Caco-2 (cell line): Measurements from ENCODE around the gene PER2. TPM values are rescaled to one million over a fixed set of nuclear protein-coding genes. Genes with fewer than 3 reads are reported as not detected.
A peak's percentile ranks its signal among the peaks of the same experiment; 100 is the strongest.
"Not testable (repeated sequence)": the region's sequence is repeated elsewhere in the genome, so short reads cannot be mapped to it uniquely, and the experiment has no call there.

Experiments used
- BruUV-seq: library from RNA; stranded (reverse); fragments of 400-500 nt; replicated peaks from 2 replicates; lab custom pipeline; 2021; lab: Mats Ljungman, UMichigan
- CTCF ChIA-PET: fragments of 300-600 bp; sonication (Branson Sonifier 250); formaldehyde crosslinking; loops from one replicate; lab custom pipeline; 2022; ENCODE audit warnings: antibody characterized with exemption; lab: Charles Lee
- POLR2A ChIA-PET: fragments of 300-600 bp; sonication (Branson Sonifier 250); formaldehyde crosslinking; loops from one replicate; lab custom pipeline; 2022; ENCODE audit warnings: antibody characterized with exemption; lab: Charles Lee
- DNase-seq, 2 experiments: peaks; one replicate each; pipeline versions ENCODE4 v3.0.0 to v3.0.0-alpha.2; 2020 to 2022
- H3K27me3 ChIP-seq: replicated peaks from 2 replicates; pipeline ENCODE4 v1.6.0; 2011; ENCODE audit warnings: low read length; ENCODE audit not compliant: control insufficient read depth, insufficient read depth
- H3K36me3 ChIP-seq: 2 replicates; pipeline ENCODE4 v1.5.1; 2011; ENCODE audit warnings: low read length; ENCODE audit not compliant: control insufficient read depth, insufficient read depth
- H3K4me1 ChIP-seq: fragments of 250-450 bp; sonication (Bioruptor Pico); 2 replicates; pipeline ENCODE4 v1.5.1; 2020; ENCODE audit warnings: mild to moderate bottlenecking
- H3K4me3 ChIP-seq: 2 replicates; pipeline ENCODE4 v1.5.1; 2011; ENCODE audit warnings: low read depth, mild to moderate bottlenecking, control low read depth, low read length
- H3K9me3 ChIP-seq: fragments of 250-450 bp; sonication (Bioruptor Pico); 2 replicates; pipeline ENCODE4 v1.5.1; 2020; ENCODE audit warnings: mild to moderate bottlenecking, moderate library complexity
- H3K27ac Mint-ChIP-seq: one replicate; pipeline ENCODE4 v1.8.0; 2022; ENCODE audit warnings: mixed read lengths; ENCODE audit not compliant: unreplicated experiment
- H3K27me3 Mint-ChIP-seq: one replicate; pipeline ENCODE4 v1.8.0; 2022; ENCODE audit warnings: mixed read lengths; ENCODE audit not compliant: insufficient read depth, unreplicated experiment
- H3K36me3 Mint-ChIP-seq: one replicate; pipeline ENCODE4 v1.8.0; 2022; ENCODE audit warnings: mild to moderate bottlenecking, mixed read lengths; ENCODE audit not compliant: insufficient read depth, unreplicated experiment
- H3K4me1 Mint-ChIP-seq: one replicate; pipeline ENCODE4 v1.8.0; 2022; ENCODE audit warnings: low read depth, mixed read lengths; ENCODE audit not compliant: unreplicated experiment
- H3K4me3 Mint-ChIP-seq: one replicate; pipeline ENCODE4 v1.8.0; 2022; ENCODE audit warnings: mild to moderate bottlenecking, moderate library complexity, mixed read lengths; ENCODE audit not compliant: unreplicated experiment
- H3K9me3 Mint-ChIP-seq: one replicate; pipeline ENCODE4 v1.8.0; 2022; ENCODE audit warnings: mixed read lengths; ENCODE audit not compliant: unreplicated experiment
- intact Hi-C: fragments of 100-400 bp; cut with micrococcal nuclease; formaldehyde crosslinking; loops from one replicate; pipeline ENCODE4 v1.10.0; 2022; ENCODE audit not compliant: unreplicated experiment
- total RNA-seq: library from RNA; stranded (reverse); gene quantifications from 2 replicates; pipeline ENCODE4 v1.2.3, GENCODE V29; 2022
- TF ChIP-seq, protein P1 (sequence below), 2 experiments: fragments of 200-600 bp in 1 of 2; IDR thresholded peaks; 1 replicate in 1 of 2; 2 replicates in 1 of 2; pipeline versions ENCODE4 v1.5.1 to v1.8.0; 2011 to 2022; ENCODE audit warnings: antibody characterized with exemption in 1 of 2, control low read depth in 1 of 2, inconsistent platforms in 1 of 2, low read depth in 1 of 2, low read length in 1 of 2, mild to moderate bottlenecking in 1 of 2, moderate library complexity in 1 of 2; ENCODE audit not compliant: insufficient read depth in 1 of 2, severe bottlenecking in 1 of 2, unreplicated experiment in 1 of 2

PER2 gene
- total RNA-seq, 1 experiment from 2014 or later = 12.2 TPM

DNA sequence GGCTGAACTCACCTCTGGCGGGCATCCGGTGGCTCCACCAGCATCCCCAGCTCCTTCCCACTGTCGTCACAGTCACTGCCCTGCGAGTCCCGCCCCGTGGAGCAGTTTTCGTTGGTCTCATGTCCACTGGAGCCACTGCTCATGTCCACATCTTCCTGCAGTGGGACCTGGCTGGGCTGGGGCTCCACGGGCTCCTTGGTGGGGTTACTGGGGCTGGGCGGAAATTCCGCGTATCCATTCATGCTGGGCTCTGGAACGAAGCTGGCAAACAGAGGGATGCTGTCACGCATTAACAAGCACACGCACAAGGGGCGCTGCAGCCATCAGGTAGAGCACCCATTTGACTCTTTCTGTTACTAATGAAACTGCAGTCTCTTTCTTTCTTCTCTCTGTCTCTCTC, 10.7 kb downstream of the PER2 start:
- H3K4me3 ChIP-seq = no peak overlapping the region
- H3K27me3 ChIP-seq = no peaks in the 10 kb centered on the region
- peaks cover 14% of the 10 kb centered on the region for H3K4me1 Mint-ChIP-seq
- intact Hi-C loops = no loop called here
- H3K4me1 ChIP-seq = peaks cover 28% of the 10 kb centered on the region
- ChIA-PET CTCF (no interaction called here), POLR2A (no interaction called here)
- TF ChIP-seq, protein P1, sequence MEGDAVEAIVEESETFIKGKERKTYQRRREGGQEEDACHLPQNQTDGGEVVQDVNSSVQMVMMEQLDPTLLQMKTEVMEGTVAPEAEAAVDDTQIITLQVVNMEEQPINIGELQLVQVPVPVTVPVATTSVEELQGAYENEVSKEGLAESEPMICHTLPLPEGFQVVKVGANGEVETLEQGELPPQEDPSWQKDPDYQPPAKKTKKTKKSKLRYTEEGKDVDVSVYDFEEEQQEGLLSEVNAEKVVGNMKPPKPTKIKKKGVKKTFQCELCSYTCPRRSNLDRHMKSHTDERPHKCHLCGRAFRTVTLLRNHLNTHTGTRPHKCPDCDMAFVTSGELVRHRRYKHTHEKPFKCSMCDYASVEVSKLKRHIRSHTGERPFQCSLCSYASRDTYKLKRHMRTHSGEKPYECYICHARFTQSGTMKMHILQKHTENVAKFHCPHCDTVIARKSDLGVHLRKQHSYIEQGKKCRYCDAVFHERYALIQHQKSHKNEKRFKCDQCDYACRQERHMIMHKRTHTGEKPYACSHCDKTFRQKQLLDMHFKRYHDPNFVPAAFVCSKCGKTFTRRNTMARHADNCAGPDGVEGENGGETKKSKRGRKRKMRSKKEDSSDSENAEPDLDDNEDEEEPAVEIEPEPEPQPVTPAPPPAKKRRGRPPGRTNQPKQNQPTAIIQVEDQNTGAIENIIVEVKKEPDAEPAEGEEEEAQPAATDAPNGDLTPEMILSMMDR (IDR thresholded peaks at IDR 0.05; ENCODE audit: insufficient read depth in 1 of 2, low read depth in 1 of 2, low read length in 1 of 2, severe bottlenecking in 1 of 2, unreplicated experiment in 1 of 2) = no peak
- H3K36me3 Mint-ChIP-seq = peaks cover 16% of the 10 kb centered on the region
- H3K9me3 Mint-ChIP-seq = peaks cover 10% of the 10 kb centered on the region
- no peaks in the 10 kb centered on the region for H3K9me3 ChIP-seq
- BruUV-seq = no TSS peak
- H3K4me3 Mint-ChIP-seq = no peak overlapping the region
- no peak for DNase-seq
- H3K36me3 ChIP-seq = no peaks in the 10 kb centered on the region
- H3K27ac Mint-ChIP-seq = no peak overlapping the region
- H3K27me3 Mint-ChIP-seq = no peaks in the 10 kb centered on the region

- no peak overlapping the region for H3K4me3 Mint-ChIP-seq
- H3K36me3 ChIP-seq = no peaks in the 10 kb centered on the region; the same call in 1 of the 2 replicates
- no TSS peak for BruUV-seq
- DNase-seq = no peak
- H3K27me3 Mint-ChIP-seq = no peaks in the 10 kb centered on the region
- intact Hi-C loops = no loop called here
- CTCF ChIA-PET = interaction anchor here (0.7 to 1.5 kb wide), 3 partner anchors 11 to 115 kb away, joined by 3 to 5 read pairs (median 3); no protein-coding TSS in a partner anchor
- POLR2A ChIA-PET = interaction anchor here (0.9 kb wide), 1 partner anchor 12 kb away, joined by 6 read pairs; no protein-coding TSS in a partner anchor
- no peaks in the 10 kb centered on the region for H3K9me3 ChIP-seq
- H3K27ac Mint-ChIP-seq = no peak overlapping the region
- H3K4me1 ChIP-seq = peaks cover 45% of the 10 kb centered on the region
- H3K27me3 ChIP-seq = no peaks in the 10 kb centered on the region
- H3K36me3 Mint-ChIP-seq = peaks cover 23% of the 10 kb centered on the region
- H3K4me1 Mint-ChIP-seq = peaks cover 23% of the 10 kb centered on the region
- no peak overlapping the region for H3K4me3 ChIP-seq
- no peaks in the 10 kb centered on the region for H3K9me3 Mint-ChIP-seq
- TF ChIP-seq, protein P1 (IDR thresholded peaks at IDR 0.05; ENCODE audit: insufficient read depth in 1 of 2, low read depth in 1 of 2, low read length in 1 of 2, severe bottlenecking in 1 of 2, unreplicated experiment in 1 of 2) = no peak
Observed at GRCh38 chr2:238274152-238274865, 14.1 kb downstream of the PER2 start.

DNA sequence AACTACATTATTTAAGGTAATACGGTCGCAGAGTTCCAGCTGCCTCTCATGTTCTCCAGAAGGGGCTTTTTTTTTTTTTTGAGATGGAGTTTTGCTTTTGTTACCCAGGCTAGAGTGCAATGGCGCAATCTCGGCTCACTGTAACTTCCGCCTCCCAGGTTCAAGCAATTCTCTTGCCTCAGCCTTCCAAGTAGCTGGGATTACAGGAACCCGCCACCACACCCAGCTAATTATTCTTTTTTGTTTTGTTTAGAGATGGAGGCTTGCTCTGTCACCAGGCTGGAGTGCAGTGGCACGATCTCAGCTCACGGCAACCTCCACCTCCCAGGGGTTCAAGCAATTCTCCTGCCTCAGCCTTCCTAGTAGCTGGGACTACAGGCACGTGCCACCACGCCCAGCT, 15.0 kb downstream of the PER2 start:
- DNase-seq, H3K4me3 Mint-ChIP-seq, intact Hi-C loops, BruUV-seq, POLR2A ChIA-PET, H3K4me3 ChIP-seq, H3K36me3 ChIP-seq, H3K9me3 Mint-ChIP-seq, H3K27me3 ChIP-seq, H3K9me3 ChIP-seq, H3K27me3 Mint-ChIP-seq: not testable (repeated sequence)
- H3K36me3 Mint-ChIP-seq = peaks cover 24% of the 10 kb centered on the region
- peaks cover 45% of the 10 kb centered on the region for H3K4me1 ChIP-seq
- H3K27ac Mint-ChIP-seq = peak overlapping the region; percentile 48
- peaks cover 23% of the 10 kb centered on the region for H3K4me1 Mint-ChIP-seq
- CTCF ChIA-PET = interaction anchor here (0.7 to 1.0 kb wide), 2 partner anchors 10 to 114 kb away, joined by 3 read pairs; no protein-coding TSS in a partner anchor
